GM12878 (cell line): ENCODE data around the gene LRRTM1. TPM values are rescaled to one million over a fixed set of nuclear protein-coding genes. Genes with fewer than 3 reads are reported as not detected.

Source experiments
- ATAC-seq: fragments of 200-7000 bp; cut with Tn5 transposase; 3 replicates; pipeline ENCODE4 v1.9.1; 2020; ENCODE audit warnings: mild to moderate bottlenecking, moderate library complexity
- BruUV-seq: library from RNA; stranded (reverse); fragments of 400-500 nt; replicated peaks from 2 replicates; lab custom pipeline; 2021; lab: Mats Ljungman, UMichigan
- CTCF ChIA-PET: fragments of 300-600 bp; sonication (Branson Sonifier 250); formaldehyde crosslinking; extraction: SDS; loops from one replicate; lab custom pipeline; 2021; ENCODE audit warnings: inconsistent platforms; lab: Yijun Ruan, JAX
- POLR2A ChIA-PET: fragments of 350-600 bp; formaldehyde crosslinking; extraction: SDS; loops from one replicate; lab custom pipeline; 2021; ENCODE audit warnings: inconsistent platforms; lab: Charles Lee
- RAD21 ChIA-PET: fragments of 300-600 bp; sonication (Branson Sonifier 250); formaldehyde crosslinking; loops from one replicate; lab custom pipeline; 2023; ENCODE audit warnings: antibody characterized with exemption; ENCODE audit not compliant: unreplicated experiment; lab: Charles Lee
- SMC1A ChIA-PET: fragments of 300-600 bp; sonication (Branson Sonifier 250); formaldehyde crosslinking; loops from one replicate; lab custom pipeline; 2023; ENCODE audit not compliant: unreplicated experiment, uncharacterized antibody; lab: Charles Lee
- DNase-seq: peaks from one replicate; pipeline ENCODE4 v3.0.0-alpha.2; 2011; ENCODE audit warnings: low read depth, low spot score
- FAIRE-seq: peaks from 3 replicates; lab custom pipeline; 2011; peaks lifted over from hg19 to GRCh38; lab: Jason Lieb, UNC
- H2AFZ ChIP-seq: 2 replicates; pipeline ENCODE4 v1.6.0; 2011; ENCODE audit warnings: low read depth, low read length, control low read depth; ENCODE audit not compliant: control insufficient read depth
- H3K27ac ChIP-seq: 2 replicates; pipeline ENCODE4 v1.5.1; 2011; ENCODE audit warnings: control low read depth; ENCODE audit not compliant: control insufficient read depth, insufficient read depth
- H3K27me3 ChIP-seq, 2 experiments: replicated peaks in 1 of 2; 2 replicates each; pipeline versions ENCODE4 v1.6.0 to v1.6.1; 2011; ENCODE audit warnings: low read length in 1 of 2; ENCODE audit not compliant: control insufficient read depth in 2 of 2, insufficient read depth in 2 of 2
- H3K36me3 ChIP-seq, 2 experiments: 2 replicates each; pipeline ENCODE4 v1.5.1; 2011; ENCODE audit warnings: low read length in 1 of 2; ENCODE audit not compliant: control insufficient read depth in 2 of 2, insufficient read depth in 2 of 2
- H3K4me1 ChIP-seq: 2 replicates; pipeline ENCODE4 v1.6.1; 2011; ENCODE audit warnings: mild to moderate bottlenecking, low read length, moderate library complexity, mixed read lengths; ENCODE audit not compliant: control insufficient read depth, insufficient read depth
- H3K4me2 ChIP-seq: 2 replicates; pipeline ENCODE4 v1.6.0; 2011; ENCODE audit warnings: control low read depth; ENCODE audit not compliant: control insufficient read depth, insufficient read depth
- H3K4me3 ChIP-seq: fragments of 200-600 bp; sonication (generic); 2 replicates; pipeline ENCODE4 v1.5.1; 2016
- H3K79me2 ChIP-seq: 2 replicates; pipeline ENCODE4 v1.6.0; 2011; ENCODE audit warnings: low read length; ENCODE audit not compliant: control insufficient read depth, insufficient read depth
- H3K9ac ChIP-seq: 2 replicates; pipeline ENCODE4 v1.8.0; 2011; ENCODE audit warnings: low read length, control low read depth, mixed read lengths; ENCODE audit not compliant: control insufficient read depth, insufficient read depth
- H3K9me3 ChIP-seq: replicated peaks from 3 replicates; pipeline ENCODE4 v1.5.1; 2011; ENCODE audit warnings: mild to moderate bottlenecking, low read length; ENCODE audit not compliant: control insufficient read depth, insufficient read depth
- H4K20me1 ChIP-seq: 2 replicates; pipeline ENCODE4 v1.6.0; 2011; ENCODE audit not compliant: control insufficient read depth, insufficient read depth
- ASH2L ChIP-seq: fragments of 300-600, 200-600 bp; sonication (generic); IDR thresholded peaks from 2 replicates; pipeline ENCODE4 v1.6.1; 2017; ENCODE audit warnings: low read depth, mild to moderate bottlenecking, borderline replicate concordance
- BACH1 ChIP-seq: fragments of 450-650 bp; IDR thresholded peaks from 2 replicates; pipeline ENCODE4 v1.6.1; 2017; ENCODE audit warnings: mild to moderate bottlenecking, borderline replicate concordance
- CBFB ChIP-seq: IDR thresholded peaks from 2 replicates; pipeline ENCODE4 v1.6.1; 2016; ENCODE audit warnings: antibody characterized with exemption, low read depth
- CHD2 ChIP-seq: IDR thresholded peaks from 2 replicates; pipeline ENCODE4 v1.6.1; 2011; ENCODE audit warnings: low read depth, low read length, improper control_type of control experiment, borderline replicate concordance
- EP300 ChIP-seq, 2 experiments: fragments of 150-350 bp in 1 of 2; IDR thresholded peaks; 2 replicates each; pipeline ENCODE4 v1.6.1; 2011 to 2012; ENCODE audit warnings: low read depth in 2 of 2, low read length in 2 of 2, borderline replicate concordance in 1 of 2, improper control_type of control experiment in 1 of 2, inconsistent platforms in 1 of 2; ENCODE audit not compliant: control insufficient read depth in 1 of 2
- ETV6 ChIP-seq, 2 experiments: fragments of 450-650 bp in 1 of 2; IDR thresholded peaks in 1 of 2; conservative IDR thresholded peaks in 1 of 2; 2 replicates each; pipeline ENCODE4 v1.6.1; 2014; ENCODE audit warnings: antibody characterized with exemption in 1 of 2, borderline replicate concordance in 1 of 2, low read depth in 1 of 2, mild to moderate bottlenecking in 1 of 2, moderate library complexity in 1 of 2
- FOS ChIP-seq: IDR thresholded peaks from 3 replicates; pipeline ENCODE4 v1.6.1; 2011; ENCODE audit warnings: borderline replicate concordance; ENCODE audit not compliant: insufficient read length; ENCODE audit errors: extremely low read depth
- HCFC1 ChIP-seq: fragments of 150-350 bp; IDR thresholded peaks from 2 replicates; pipeline ENCODE4 v1.6.1; 2014; ENCODE audit warnings: low read length
- IKZF1 ChIP-seq: fragments of 450-650 bp; conservative IDR thresholded peaks from 2 replicates; pipeline ENCODE4 v1.6.1; 2017; ENCODE audit warnings: antibody characterized with exemption, mild to moderate bottlenecking
- JUNB ChIP-seq: IDR thresholded peaks from 2 replicates; pipeline ENCODE4 v1.6.1; 2016; ENCODE audit warnings: antibody characterized with exemption, mild to moderate bottlenecking
- MYC ChIP-seq: IDR thresholded peaks from 2 replicates; pipeline ENCODE4 v1.6.1; 2011; ENCODE audit warnings: mild to moderate bottlenecking, low read length, moderate library complexity, inconsistent platforms; ENCODE audit not compliant: insufficient read depth, insufficient replicate concordance, insufficient read length, severe bottlenecking
- RELB ChIP-seq: fragments of 450-650 bp; IDR thresholded peaks from 2 replicates; pipeline ENCODE4 v1.6.1; 2017; ENCODE audit warnings: low read depth, mild to moderate bottlenecking, moderate library complexity
- ZBTB4 ChIP-seq: fragments of 450-650 bp; formaldehyde crosslinking; IDR thresholded peaks from 2 replicates; pipeline ENCODE4 v1.4.0; 2022; ENCODE audit warnings: mild to moderate bottlenecking, moderate library complexity
- ZSCAN29 ChIP-seq: fragments of 450-650 bp; IDR thresholded peaks from 2 replicates; pipeline ENCODE4 v1.6.1; 2017; ENCODE audit warnings: mild to moderate bottlenecking, moderate library complexity
- WGBS: methylation state at CpG from one replicate; pipeline ENCODE4 v1.1.6; 2016; ENCODE audit warnings: low lambda C conversion rate; ENCODE audit not compliant: insufficient replicate concordance, insufficient coverage; ENCODE audit errors: missing lambda C conversion rate; 5-methylcytosine and 5-hydroxymethylcytosine counted together
- in situ Hi-C: fragments of 300-500 bp; cut with MboI; formaldehyde crosslinking; loops from 9 replicates; pipeline ENCODE4 v1.14.3; 2018; ENCODE audit warnings: mixed read lengths
- intact Hi-C: fragments of 100-400 bp; cut with micrococcal nuclease; formaldehyde crosslinking; loops from one replicate; pipeline ENCODE4 v1.14.2; 2022; ENCODE audit not compliant: unreplicated experiment
- polyA plus RNA-seq, 11 experiments: library from polyadenylated mRNA; depleted of rRNA in 4 of 11; unstranded in 6 of 11; stranded (reverse) in 5 of 11; fragments of >200 nt; fragmentation: Nextera tagmentation in 4 of 11; fragmentation: Illumina TruSeq in 1 of 11; extraction: Ambion mirVana in 4 of 11; extraction: Trizol in 1 of 11; gene quantifications; 1 replicate in 1 of 11; 2 replicates in 10 of 11; pipeline versions ENCODE4 v1.2.1 to v1.2.3, GENCODE V29; 2011 to 2016; ENCODE audit warnings: inconsistent platforms in 2 of 11, missing spikeins in 2 of 11, low read depth in 1 of 11
- total RNA-seq, 4 experiments: library from RNA; depleted of rRNA in 3 of 4; stranded (reverse); fragments of >200 nt in 3 of 4; fragmentation: Illumina TruSeq in 1 of 4; extraction: Trizol in 1 of 4; gene quantifications; 2 replicates each; pipeline versions ENCODE4 v1.2.1 to v1.2.3, GENCODE V29; 2013 to 2021
- TF ChIP-seq, protein P1 (sequence below): fragments of 450-650 bp; formaldehyde crosslinking; IDR thresholded peaks from 2 replicates; pipeline ENCODE4 v1.4.0; 2020; ENCODE audit warnings: mild to moderate bottlenecking, moderate library complexity
- TF ChIP-seq, protein P2 (sequence below): IDR thresholded peaks from 2 replicates; pipeline ENCODE4 v1.6.1; 2012; ENCODE audit warnings: low read depth, low read length, improper control_type of control experiment

The LRRTM1 gene
- total and polyA plus RNA-seq, 10 of the 15 experiments (the other 5 are each of a cell fraction or from before 2014, with no cell fraction given), result not detected

DNA sequence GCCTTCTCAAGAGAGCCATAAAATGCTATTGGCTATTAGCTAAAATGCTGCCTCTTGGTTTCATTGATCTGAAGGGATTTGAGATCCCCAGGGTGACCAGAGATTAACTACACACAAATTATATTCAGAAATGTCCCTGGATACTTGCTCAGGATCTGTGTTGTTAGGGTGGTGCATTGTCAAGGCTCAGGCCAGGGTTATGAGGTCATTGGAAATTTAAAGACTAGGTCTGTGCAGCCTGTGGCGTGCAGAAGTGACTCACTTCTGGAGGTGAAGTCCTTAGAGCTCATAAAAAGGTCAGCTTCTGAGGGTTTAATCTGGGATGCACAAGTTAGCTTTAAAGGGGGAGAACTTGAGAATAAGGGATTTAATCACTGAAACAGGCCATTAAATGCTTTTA lies 23.5 kb downstream of the LRRTM1 start:
- Histone ChIP-seq H3K79me2 (no peaks in the 10 kb centered on the region), H3K27me3 (no peaks in the 10 kb centered on the region), H3K36me3 (no peaks in the 10 kb centered on the region), H4K20me1 (no peaks in the 10 kb centered on the region), H3K27ac (no peak overlapping the region), H3K9ac (no peak overlapping the region), H3K4me2 (no peak overlapping the region), H3K4me3 (no peak overlapping the region), H3K9me3 (no peaks in the 10 kb centered on the region), H3K4me1 (no peaks in the 10 kb centered on the region), H2AFZ (no peak overlapping the region)
- FAIRE-seq (no peak), ATAC-seq (no peak), DNase-seq (no peak)
- intact Hi-C loops (no loop called here), in situ Hi-C loops (no loop called here)
- BruUV-seq, result no TSS peak
- ChIA-PET RAD21 (no interaction called here), POLR2A (no interaction called here), CTCF (interaction anchor here (1.3 kb wide), 1 partner anchor 25 kb away, joined by 3 read pairs; no protein-coding TSS in a partner anchor), SMC1A (no interaction called here)
- WGBS, result 0% methylated on average over 1 of the region's 1 CpG
- no peak for TF ChIP-seq BACH1
- TF ChIP-seq FOS, result no peak
- no peak for TF ChIP-seq HCFC1
- no peak for TF ChIP-seq ZBTB4 (CRISPR knock-in tag)
- no peak for TF ChIP-seq CBFB
- TF ChIP-seq RELB, result no peak
- no peak for TF ChIP-seq ZSCAN29
- TF ChIP-seq, protein P1, sequence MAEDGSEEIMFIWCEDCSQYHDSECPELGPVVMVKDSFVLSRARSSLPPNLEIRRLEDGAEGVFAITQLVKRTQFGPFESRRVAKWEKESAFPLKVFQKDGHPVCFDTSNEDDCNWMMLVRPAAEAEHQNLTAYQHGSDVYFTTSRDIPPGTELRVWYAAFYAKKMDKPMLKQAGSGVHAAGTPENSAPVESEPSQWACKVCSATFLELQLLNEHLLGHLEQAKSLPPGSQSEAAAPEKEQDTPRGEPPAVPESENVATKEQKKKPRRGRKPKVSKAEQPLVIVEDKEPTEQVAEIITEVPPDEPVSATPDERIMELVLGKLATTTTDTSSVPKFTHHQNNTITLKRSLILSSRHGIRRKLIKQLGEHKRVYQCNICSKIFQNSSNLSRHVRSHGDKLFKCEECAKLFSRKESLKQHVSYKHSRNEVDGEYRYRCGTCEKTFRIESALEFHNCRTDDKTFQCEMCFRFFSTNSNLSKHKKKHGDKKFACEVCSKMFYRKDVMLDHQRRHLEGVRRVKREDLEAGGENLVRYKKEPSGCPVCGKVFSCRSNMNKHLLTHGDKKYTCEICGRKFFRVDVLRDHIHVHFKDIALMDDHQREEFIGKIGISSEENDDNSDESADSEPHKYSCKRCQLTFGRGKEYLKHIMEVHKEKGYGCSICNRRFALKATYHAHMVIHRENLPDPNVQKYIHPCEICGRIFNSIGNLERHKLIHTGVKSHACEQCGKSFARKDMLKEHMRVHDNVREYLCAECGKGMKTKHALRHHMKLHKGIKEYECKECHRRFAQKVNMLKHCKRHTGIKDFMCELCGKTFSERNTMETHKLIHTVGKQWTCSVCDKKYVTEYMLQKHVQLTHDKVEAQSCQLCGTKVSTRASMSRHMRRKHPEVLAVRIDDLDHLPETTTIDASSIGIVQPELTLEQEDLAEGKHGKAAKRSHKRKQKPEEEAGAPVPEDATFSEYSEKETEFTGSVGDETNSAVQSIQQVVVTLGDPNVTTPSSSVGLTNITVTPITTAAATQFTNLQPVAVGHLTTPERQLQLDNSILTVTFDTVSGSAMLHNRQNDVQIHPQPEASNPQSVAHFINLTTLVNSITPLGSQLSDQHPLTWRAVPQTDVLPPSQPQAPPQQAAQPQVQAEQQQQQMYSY (CRISPR knock-in tag), result no peak
- no peak for TF ChIP-seq ASH2L
- TF ChIP-seq ETV6 (conservative IDR thresholded peaks at IDR 0.05 in 1 of 2, IDR thresholded peaks at IDR 0.05 in 1 of 2; ENCODE audit: borderline replicate concordance in 1 of 2, low read depth in 1 of 2), result no peak
- TF ChIP-seq, protein P2, sequence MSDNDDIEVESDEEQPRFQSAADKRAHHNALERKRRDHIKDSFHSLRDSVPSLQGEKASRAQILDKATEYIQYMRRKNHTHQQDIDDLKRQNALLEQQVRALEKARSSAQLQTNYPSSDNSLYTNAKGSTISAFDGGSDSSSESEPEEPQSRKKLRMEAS, result no peak
- no peak for TF ChIP-seq MYC
- TF ChIP-seq JUNB, result no peak
- TF ChIP-seq EP300 (IDR thresholded peaks at IDR 0.05; ENCODE audit: borderline replicate concordance in 1 of 2, control insufficient read depth in 1 of 2, low read depth in 2 of 2, low read length in 2 of 2), result no peak
- no peak for TF ChIP-seq IKZF1
- TF ChIP-seq CHD2, result no peak
